A549 (cell line): Measurements from ENCODE around the gene BUD23. TPM values are rescaled to one million over a fixed set of nuclear protein-coding genes. Genes with fewer than 3 reads are reported as not detected.
A peak's percentile ranks its signal among the peaks of the same experiment; 100 is the strongest.

Source experiments
- ATAC-seq, 2 experiments: fragments of 200-7000 bp in 1 of 2; fragments of >200 bp in 1 of 2; cut with Nextera tagmentation in 1 of 2; cut with Tn5 transposase in 1 of 2; 3 replicates each; pipeline versions ENCODE4 v1.8.0 to v1.9.1; 2018 to 2020; ENCODE audit warnings: mild to moderate bottlenecking in 1 of 2, moderate library complexity in 1 of 2
- CTCF ChIA-PET: fragments of 300-600 bp; sonication (Branson Sonifier 250); formaldehyde crosslinking; extraction: SDS; loops from one replicate; lab custom pipeline; 2021; ENCODE audit warnings: antibody characterized with exemption, inconsistent platforms; lab: Yijun Ruan, JAX
- POLR2A ChIA-PET: fragments of 350-600 bp; formaldehyde crosslinking; extraction: SDS; loops from one replicate; lab custom pipeline; 2021; ENCODE audit warnings: antibody characterized with exemption, inconsistent platforms; lab: Yijun Ruan, JAX
- DNase-seq, 2 experiments: peaks; one replicate each; pipeline versions ENCODE4 v3.0.0 to v3.0.0-alpha.2; 2011 to 2016; ENCODE audit warnings: low read depth in 1 of 2, low spot score in 1 of 2
- FAIRE-seq: peaks from 2 replicates; lab custom pipeline; 2011; peaks lifted over from hg19 to GRCh38; lab: Jason Lieb, UNC
- H3K27ac ChIP-seq, 2 experiments: fragments of >200 bp; sonication (Bioruptor Twin); formaldehyde crosslinking; 3 replicates each; pipeline ENCODE4 v1.5.1; 2016 to 2017
- H3K4me1 ChIP-seq: fragments of >200 bp; sonication (Bioruptor Twin); formaldehyde crosslinking; 3 replicates; pipeline ENCODE4 v1.6.1; 2016
- H3K4me2 ChIP-seq: fragments of >200 bp; sonication (Bioruptor Twin); formaldehyde crosslinking; 3 replicates; pipeline ENCODE4 v1.6.1; 2016
- H3K4me3 ChIP-seq: fragments of >200 bp; sonication (Bioruptor Twin); formaldehyde crosslinking; 3 replicates; pipeline ENCODE4 v1.5.1; 2016
- H3K9me3 ChIP-seq: fragments of >200 bp; sonication (Bioruptor Twin); formaldehyde crosslinking; 3 replicates; pipeline ENCODE4 v1.6.1; 2016
- BCL3 ChIP-seq: fragments of >200 bp; sonication (Bioruptor Twin); formaldehyde crosslinking; IDR thresholded peaks from 3 replicates; pipeline ENCODE4 v1.6.1; 2016
- CBX2 ChIP-seq: fragments of 200-600 bp; sonication (generic); IDR thresholded peaks from 2 replicates; pipeline ENCODE4 v1.6.1; 2016; ENCODE audit warnings: low read depth, mild to moderate bottlenecking, borderline replicate concordance
- CBX8 ChIP-seq: fragments of 200-600 bp; sonication (generic); IDR thresholded peaks from 2 replicates; pipeline ENCODE4 v1.6.1; 2016
- CHD4 ChIP-seq: fragments of 200-600 bp; sonication (generic); IDR thresholded peaks from 2 replicates; pipeline ENCODE4 v1.6.1; 2016; ENCODE audit warnings: antibody characterized with exemption, mild to moderate bottlenecking, borderline replicate concordance
- CTCF ChIP-seq: fragments of >200 bp; sonication (Bioruptor Twin); formaldehyde crosslinking; IDR thresholded peaks from 3 replicates; pipeline ENCODE4 v1.5.1; 2016
- EHF ChIP-seq: fragments of 250-450 bp; sonication (Bioruptor Pico); IDR thresholded peaks from 2 replicates; pipeline ENCODE4 v1.5.0; 2020; ENCODE audit warnings: mild to moderate bottlenecking
- EHMT2 ChIP-seq: fragments of 200-600 bp; sonication (generic); IDR thresholded peaks from 2 replicates; pipeline ENCODE4 v1.6.1; 2016; ENCODE audit warnings: antibody characterized with exemption, low read depth, mild to moderate bottlenecking, moderate library complexity
- ELK1 ChIP-seq: fragments of 150-350 bp; IDR thresholded peaks from 2 replicates; pipeline ENCODE4 v1.6.1; 2014; ENCODE audit warnings: low read depth, mild to moderate bottlenecking, low read length
- FOXS1 ChIP-seq: fragments of 250-450 bp; sonication (Bioruptor Pico); IDR thresholded peaks from 2 replicates; pipeline ENCODE4 v1.5.0; 2020; ENCODE audit warnings: mild to moderate bottlenecking, moderate library complexity
- GATA3 ChIP-seq: IDR thresholded peaks from 2 replicates; pipeline ENCODE4 v1.6.1; 2012; ENCODE audit warnings: borderline replicate concordance
- HEYL ChIP-seq: fragments of 250-450 bp; sonication (Bioruptor Pico); IDR thresholded peaks from 2 replicates; pipeline ENCODE4 v1.8.0; 2021; ENCODE audit warnings: mild to moderate bottlenecking, moderate library complexity
- HOXB5 ChIP-seq: fragments of 250-450 bp; sonication (Bioruptor Pico); IDR thresholded peaks from 2 replicates; pipeline ENCODE4 v1.5.0; 2020; ENCODE audit warnings: mild to moderate bottlenecking, moderate library complexity
- KDM5A ChIP-seq: fragments of 200-600 bp; sonication (generic); IDR thresholded peaks from 2 replicates; pipeline ENCODE4 v1.6.1; 2016; ENCODE audit warnings: antibody characterized with exemption, mild to moderate bottlenecking
- MAFK ChIP-seq: fragments of 450-650 bp; IDR thresholded peaks from 2 replicates; pipeline ENCODE4 v1.6.1; 2014; ENCODE audit not compliant: partially characterized antibody
- MAX ChIP-seq: IDR thresholded peaks from 2 replicates; pipeline ENCODE4 v1.6.1; 2012
- NPAS2 ChIP-seq: fragments of 250-450 bp; sonication (Bioruptor Pico); IDR thresholded peaks from 2 replicates; pipeline ENCODE4 v1.8.0; 2022; ENCODE audit warnings: mild to moderate bottlenecking, moderate library complexity, borderline replicate concordance
- PHF8 ChIP-seq: fragments of 200-600 bp; sonication (generic); IDR thresholded peaks from 2 replicates; pipeline ENCODE4 v1.6.1; 2016; ENCODE audit warnings: low read depth, mild to moderate bottlenecking, antibody characterized with exemption, moderate library complexity, borderline replicate concordance
- RCOR1 ChIP-seq: fragments of 150-350 bp; IDR thresholded peaks from 2 replicates; pipeline ENCODE4 v1.6.1; 2014; ENCODE audit warnings: antibody characterized with exemption, low read length, low read depth
- RNF2 ChIP-seq: fragments of 200-600 bp; sonication (generic); IDR thresholded peaks from 2 replicates; pipeline ENCODE4 v1.6.1; 2016; ENCODE audit warnings: low read depth, mild to moderate bottlenecking, antibody characterized with exemption, moderate library complexity, borderline replicate concordance
- SMC3 ChIP-seq: fragments of >200 bp; sonication (Bioruptor Twin); formaldehyde crosslinking; IDR thresholded peaks from 3 replicates; pipeline ENCODE4 v1.6.1; 2018; ENCODE audit warnings: inconsistent platforms
- SREBF2 ChIP-seq: fragments of 450-650 bp; IDR thresholded peaks from 2 replicates; pipeline ENCODE4 v1.6.1; 2014; ENCODE audit warnings: mild to moderate bottlenecking, moderate library complexity
- TFCP2L1 ChIP-seq: fragments of 250-450 bp; sonication (Bioruptor Pico); IDR thresholded peaks from 2 replicates; pipeline ENCODE4 v1.5.0; 2021; ENCODE audit warnings: mild to moderate bottlenecking
- TP53 ChIP-seq: fragments of 250-450 bp; sonication (Bioruptor Pico); IDR thresholded peaks from 2 replicates; pipeline ENCODE4 v1.5.0; 2021; ENCODE audit warnings: mild to moderate bottlenecking, moderate library complexity
- WGBS: methylation state at CpG from one replicate; pipeline ENCODE4 v1.1.6; 2017; ENCODE audit errors: missing lambda C conversion rate; 5-methylcytosine and 5-hydroxymethylcytosine counted together
- polyA plus RNA-seq, 4 experiments: library from polyadenylated mRNA; depleted of rRNA in 3 of 4; stranded (reverse); fragments of >200 nt; fragmentation: RNase III in 1 of 4; extraction: RNeasy Plus Mini Kit Qiagen cat#74134 plus additional on column Dnase treatment in 1 of 4; gene quantifications; 2 replicates in 3 of 4; 3 replicates in 1 of 4; pipeline ENCODE4 v1.2.3, GENCODE V29; 2011 to 2017

Gene BUD23
- polyA plus RNA-seq, 2 of the 4 experiments (the other 2 are of a cell fraction) = 134 to 161 TPM

- FAIRE-seq (no peak), ATAC-seq (no peak), DNase-seq (no peak)
- Histone ChIP-seq H3K4me2 (no peak overlapping the region), H3K27ac (no peak overlapping the region), H3K4me1 (peaks cover 21% of the 10 kb centered on the region), H3K4me3 (no peak overlapping the region), H3K9me3 (no peaks in the 10 kb centered on the region)
- WGBS = 75% methylated on average over 6 of the region's 6 CpGs
- TF ChIP-seq MAFK (no peak), HEYL (no peak), EHF (CRISPR knock-in tag) (no peak), GATA3 (no peak), EHMT2 (no peak), TP53 (CRISPR knock-in tag) (no peak), HOXB5 (CRISPR knock-in tag) (no peak), TFCP2L1 (CRISPR knock-in tag) (no peak)
- CTCF ChIA-PET = interaction anchor here (1.6 to 2.1 kb wide), 3 partner anchors 11 to 72 kb away, joined by 9 to 14 read pairs (median 9); no protein-coding TSS in a partner anchor
- POLR2A ChIA-PET = no interaction called here
Observed at GRCh38 chr7:73678862-73679261, 4.5 kb upstream of the BUD23 start.

- ATAC-seq = no peak
- POLR2A ChIA-PET = no interaction called here
- Histone ChIP-seq H3K4me1 (peaks cover 26% of the 10 kb centered on the region), H3K27ac (0 out of 6 replicates have a peak overlapping the region, but pooled peaks of 1 of the 2 experiments have one; percentile 6), H3K4me3 (no peak overlapping the region)
- no peak for FAIRE-seq
- 72% methylated on average over 2 of the region's 2 CpGs for WGBS
- TF ChIP-seq MAFK (no peak), KDM5A (no peak), ELK1 (no peak), CBX2 (no peak), CHD4 (no peak), RCOR1 (no peak), CTCF (no peak), CBX8 (no peak), SMC3 (no peak)
- TF ChIP-seq, all 56 proteins: peak for 0
- CTCF ChIA-PET = interaction anchor here (1.9 to 2.3 kb wide), 2 partner anchors 12 to 45 kb away, joined by 7 to 9 read pairs; partner anchors contain the start of gene VPS37D
- no peaks in the 10 kb centered on the region for H3K9me3 ChIP-seq
- 0 out of 3 replicates have a peak overlapping the region, but pooled peaks have one; percentile 3 for H3K4me2 ChIP-seq
- no peak for DNase-seq
Observed at GRCh38 chr7:73679709-73680108, 3.7 kb upstream of the BUD23 start.

GRCh38 chr7:73680501-73680900, 2.9 kb upstream of the BUD23 start:
- DNase-seq (no peak), FAIRE-seq (no peak), ATAC-seq (no peak)
- WGBS = 93% methylated on average over 7 of the region's 7 CpGs
- Histone ChIP-seq H3K9me3 (no peaks in the 10 kb centered on the region), H3K4me3 (no peak overlapping the region), H3K4me1 (peaks cover 33% of the 10 kb centered on the region), H3K27ac (no peak overlapping the region)
- CTCF ChIA-PET = interaction anchor here (0.8 to 2.3 kb wide), 3 partner anchors 12 to 45 kb away, joined by 3 to 7 read pairs (median 3); partner anchors contain the start of gene VPS37D
- TF ChIP-seq KDM5A (no peak), CTCF (no peak), RNF2 (no peak), MAX (no peak), NPAS2 (CRISPR knock-in tag) (no peak), PHF8 (no peak), SREBF2 (no peak), GATA3 (no peak), BCL3 (no peak), FOXS1 (CRISPR knock-in tag) (no peak)
- TF ChIP-seq, all 56 proteins: peak for 0
- H3K4me2 ChIP-seq = peak overlapping the region; percentile 99; the same call in 2 of the 3 replicates
- POLR2A ChIA-PET = interaction anchor here (0.7 kb wide), 1 partner anchor 38 kb away, joined by 3 read pairs; no protein-coding TSS in a partner anchor
